Limb (tissue), 2 donors: ENCODE data around the gene KCNA5.

Experiments used
- DNase-seq, 2 donors: peaks; one replicate each; pipeline ENCODE4 v3.0.0-alpha.2; 2016; ENCODE audit errors: extremely low spot score in 2 of 2

KCNA5 gene

GRCh38 chr12:5063149-5063548, 19.5 kb downstream of the KCNA5 start:
- no peak for DNase-seq

GRCh38 chr12:5064913-5065490, 21.3 kb downstream of the KCNA5 start:
- DNase-seq: no peak

GRCh38 chr12:5066251-5066650, 22.6 kb downstream of the KCNA5 start:
- no peak for DNase-seq

- no peak for DNase-seq
Observed at GRCh38 chr12:5068126-5068525, 24.4 kb downstream of the KCNA5 start.

GRCh38 chr12:5068619-5069018, 24.9 kb downstream of the KCNA5 start:
- no peak for DNase-seq

- DNase-seq: no peak
Observed at GRCh38 chr12:5070090-5070489, 26.4 kb downstream of the KCNA5 start.

- DNase-seq: no peak
Observed at GRCh38 chr12:5071496-5071895, 27.8 kb downstream of the KCNA5 start.

- DNase-seq: no peak
Observed at GRCh38 chr12:5072311-5072710, 28.6 kb downstream of the KCNA5 start.

- DNase-seq: no peak
Observed at GRCh38 chr12:5073054-5073453, 29.4 kb downstream of the KCNA5 start.

GRCh38 chr12:5073853-5074252, 30.2 kb downstream of the KCNA5 start:
- DNase-seq: no peak

- no peak for DNase-seq
Observed at GRCh38 chr12:5076761-5077160, 33.1 kb downstream of the KCNA5 start.

- DNase-seq: peak in 1 of 2 donors; percentile 58
Observed at GRCh38 chr12:5078423-5078822, 34.7 kb downstream of the KCNA5 start.

GRCh38 chr12:5081016-5081415, 37.3 kb downstream of the KCNA5 start:
- DNase-seq: no peak

- DNase-seq: peak; percentile 63 to 65
Observed at GRCh38 chr12:5083955-5084849, 40.5 kb downstream of the KCNA5 start.

- no peak for DNase-seq
Observed at GRCh38 chr12:5085896-5086295, 42.2 kb downstream of the KCNA5 start.

- DNase-seq: no peak
Observed at GRCh38 chr12:5087831-5088554, 44.3 kb downstream of the KCNA5 start.

- DNase-seq: no peak
Observed at GRCh38 chr12:5088586-5089264, 45.0 kb downstream of the KCNA5 start.

GRCh38 chr12:5094551-5094950, 50.9 kb downstream of the KCNA5 start:
- DNase-seq: no peak

- DNase-seq: no peak
Observed at GRCh38 chr12:5094986-5095385, 51.3 kb downstream of the KCNA5 start.
